GM18868 (cell line): ENCODE measurements around the gene PPFIBP1.
A peak's percentile ranks its signal among the peaks of the same experiment; 100 is the strongest.

Experiments
- ATAC-seq: cut with Tn5 transposase; IDR thresholded peaks from one replicate; pipeline ENCODE4 v1.9.1; 2021; ENCODE audit warnings: mild to moderate bottlenecking, moderate library complexity; ENCODE audit not compliant: unreplicated experiment

Gene PPFIBP1

DNA sequence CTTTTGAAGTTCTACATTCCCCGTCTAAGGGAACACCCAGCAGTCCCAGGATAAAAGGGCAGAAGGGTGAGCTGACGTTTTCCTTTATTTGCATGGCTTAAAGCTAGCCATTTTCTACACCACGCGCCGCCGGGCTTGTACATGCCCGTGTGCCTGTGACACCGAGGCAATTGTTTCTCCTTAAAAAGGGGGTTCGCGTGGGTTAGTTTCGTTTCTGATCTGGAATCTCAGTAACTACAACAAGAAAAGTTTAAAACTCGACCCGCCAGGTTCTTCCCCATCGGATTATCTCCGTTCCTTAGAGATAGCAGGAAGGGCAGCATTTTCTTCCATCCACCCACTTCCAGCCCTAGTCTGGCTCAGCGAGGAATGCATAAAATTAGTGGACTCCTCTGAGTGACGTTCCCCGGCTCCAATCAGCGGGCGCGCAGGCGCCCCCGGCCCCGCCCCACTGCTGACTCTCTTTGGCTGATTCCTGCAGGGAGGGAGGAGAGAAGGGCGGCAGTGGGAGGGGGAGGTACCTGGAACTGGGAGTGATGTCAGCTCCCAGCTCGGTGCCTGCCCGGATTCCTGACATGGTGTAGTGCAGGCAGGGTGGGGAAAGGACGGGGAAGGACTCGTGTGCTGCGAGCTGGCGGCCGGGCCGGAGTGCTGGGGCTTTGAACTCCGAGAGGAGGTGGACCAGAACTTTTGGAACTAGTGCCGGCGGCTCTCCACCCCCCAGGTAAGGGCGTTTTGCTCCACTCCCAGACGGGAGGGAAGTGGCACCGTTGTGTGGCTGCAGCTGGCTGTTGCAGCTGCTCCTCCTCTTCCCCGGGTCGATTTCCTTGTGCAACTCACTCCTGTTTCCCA lies at the start of gene PPFIBP1:
PPFIBP1 (plus strand) TSS at position 565 of the 852 bp plus-strand sequence. CDS start 109,191 bp downstream, outside the sequence.
- peak; percentile 97 for ATAC-seq

DNA sequence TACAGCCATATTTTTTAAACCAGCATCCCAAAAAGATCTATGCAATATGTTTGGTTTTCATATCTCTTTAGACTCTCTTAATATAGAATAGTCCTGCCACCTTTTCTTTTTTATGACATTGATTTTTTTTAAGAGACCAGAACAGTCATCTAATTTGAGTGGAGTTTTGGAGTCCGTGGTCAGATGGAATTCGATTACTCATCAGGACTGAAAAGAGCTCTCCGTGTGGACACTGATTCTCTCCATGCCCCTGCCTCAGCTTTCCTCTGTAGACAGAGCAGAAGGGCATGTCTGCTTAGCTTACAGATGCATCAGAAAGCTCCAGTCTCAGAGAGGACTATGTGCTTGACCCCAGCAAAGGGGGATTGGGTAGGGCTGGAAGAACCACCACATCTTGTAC lies 49.7 kb upstream of the PPFIBP1 start:
- no peak for ATAC-seq

DNA sequence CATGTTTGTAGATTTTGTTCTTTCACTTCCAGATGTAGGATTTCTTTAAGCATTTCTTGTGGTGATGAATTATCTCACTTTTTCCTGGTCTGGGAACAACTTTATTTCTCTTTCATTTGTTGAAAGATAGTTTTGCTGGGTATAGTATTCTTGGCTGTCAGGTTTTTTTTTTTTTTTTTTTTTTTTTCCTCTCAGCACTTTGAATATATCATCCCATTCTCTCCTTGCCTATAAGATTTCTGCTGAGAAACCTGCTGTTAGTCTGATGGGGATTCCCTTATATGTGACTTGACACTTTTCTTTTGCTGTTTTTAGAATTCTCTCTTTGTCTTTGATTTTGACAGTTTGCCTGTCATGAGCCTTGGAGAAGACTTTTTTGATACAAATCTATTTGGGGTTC lies 47.0 kb upstream of the PPFIBP1 start:
- ATAC-seq, result no peak

DNA sequence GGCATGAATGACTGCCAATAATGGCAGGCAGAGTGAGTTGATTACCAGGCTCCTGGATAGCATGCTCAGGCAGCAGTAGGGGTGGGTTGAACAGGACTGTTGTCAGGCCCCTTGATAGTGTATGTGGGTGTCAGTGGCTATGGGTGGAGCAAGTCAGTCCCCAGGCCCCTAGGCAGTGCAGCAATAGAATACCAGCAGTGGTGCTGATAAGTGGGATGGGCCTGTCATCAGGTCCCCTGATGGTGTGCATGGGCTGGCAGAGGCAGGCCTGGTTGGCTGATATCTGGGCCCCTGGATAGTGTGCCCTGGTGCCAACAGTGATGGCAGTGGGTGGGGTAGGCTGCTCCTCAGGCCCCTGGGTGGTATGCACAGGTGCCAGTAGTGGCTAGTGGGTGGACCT lies 45.1 kb upstream of the PPFIBP1 start:
- ATAC-seq, result no peak

DNA sequence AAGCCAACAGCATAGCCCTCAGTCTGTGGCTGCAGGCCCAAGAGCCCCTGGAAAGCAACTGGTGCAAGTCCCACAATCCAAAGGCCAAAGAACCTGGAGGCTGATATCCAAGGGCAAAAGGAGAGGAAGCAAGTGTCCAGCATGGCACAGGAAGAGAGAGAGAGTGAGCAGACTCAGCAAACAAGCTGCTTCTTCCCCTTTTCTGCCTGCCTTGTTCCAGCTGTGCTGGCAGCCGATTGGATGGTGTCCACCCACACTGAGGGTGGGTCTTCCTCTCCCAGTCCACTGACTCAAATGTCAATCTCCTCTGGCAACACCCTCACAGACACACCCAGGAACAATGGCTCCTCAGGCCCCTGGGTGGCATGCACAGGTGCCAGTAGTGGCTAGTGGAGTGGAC lies 44.0 kb upstream of the PPFIBP1 start:
- no peak for ATAC-seq

DNA sequence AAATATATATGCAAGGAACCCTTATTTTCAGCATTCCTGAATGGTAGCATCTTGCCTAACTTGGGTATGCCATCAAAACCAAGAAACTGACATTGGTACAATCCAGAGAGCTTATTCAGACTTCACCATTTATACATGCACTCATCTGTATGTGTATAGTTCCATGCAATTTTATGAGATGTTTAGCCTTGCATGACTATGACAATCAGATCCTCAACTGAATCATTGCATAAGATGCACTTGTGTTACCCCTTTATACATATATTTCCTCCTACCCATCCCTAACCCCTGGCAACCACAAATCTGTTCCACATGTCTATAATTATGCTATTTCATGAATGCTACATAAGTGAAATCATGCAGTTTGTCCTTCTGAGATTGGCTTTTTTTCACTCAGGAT lies 37.0 kb upstream of the PPFIBP1 start:
- no peak for ATAC-seq

DNA sequence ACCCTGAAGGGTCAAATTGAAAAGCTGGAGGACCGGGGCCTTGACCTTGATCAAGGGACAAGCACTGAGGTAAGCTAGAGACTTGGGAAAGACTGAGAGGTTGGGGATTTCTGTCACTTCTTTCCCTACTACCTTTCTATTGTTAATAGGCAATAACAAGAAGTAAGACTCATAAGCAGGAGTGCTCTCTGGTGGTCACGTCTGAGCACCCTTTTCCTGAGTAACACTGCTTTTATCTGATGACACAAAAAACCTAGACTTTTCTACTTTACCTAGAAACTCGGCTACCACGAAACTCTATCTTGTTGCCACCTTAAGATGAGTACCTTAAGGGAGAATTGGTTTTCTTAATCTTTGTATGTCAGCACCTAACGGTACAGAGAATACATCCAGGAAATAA lies 35.5 kb upstream of the PPFIBP1 start:
- ATAC-seq, result no peak

DNA sequence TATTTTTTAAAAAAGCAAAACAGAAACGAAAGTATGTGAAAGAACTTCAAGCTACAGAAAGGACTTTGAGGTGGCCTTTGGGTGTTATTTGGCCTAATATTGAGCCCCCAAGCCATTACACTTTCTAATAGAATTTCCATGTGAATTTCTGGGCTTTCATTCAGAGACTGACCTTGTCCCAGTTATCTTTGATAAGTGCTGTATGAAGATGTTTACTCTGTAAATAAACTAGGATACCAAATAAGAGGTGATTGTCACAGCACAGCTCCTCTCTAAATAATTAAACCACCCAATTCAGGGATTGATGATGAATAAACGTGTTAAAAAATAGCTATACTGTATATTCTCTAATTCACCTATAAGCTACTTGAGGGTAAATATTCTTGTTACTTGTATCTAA lies 32.8 kb upstream of the PPFIBP1 start:
- no peak for ATAC-seq

DNA sequence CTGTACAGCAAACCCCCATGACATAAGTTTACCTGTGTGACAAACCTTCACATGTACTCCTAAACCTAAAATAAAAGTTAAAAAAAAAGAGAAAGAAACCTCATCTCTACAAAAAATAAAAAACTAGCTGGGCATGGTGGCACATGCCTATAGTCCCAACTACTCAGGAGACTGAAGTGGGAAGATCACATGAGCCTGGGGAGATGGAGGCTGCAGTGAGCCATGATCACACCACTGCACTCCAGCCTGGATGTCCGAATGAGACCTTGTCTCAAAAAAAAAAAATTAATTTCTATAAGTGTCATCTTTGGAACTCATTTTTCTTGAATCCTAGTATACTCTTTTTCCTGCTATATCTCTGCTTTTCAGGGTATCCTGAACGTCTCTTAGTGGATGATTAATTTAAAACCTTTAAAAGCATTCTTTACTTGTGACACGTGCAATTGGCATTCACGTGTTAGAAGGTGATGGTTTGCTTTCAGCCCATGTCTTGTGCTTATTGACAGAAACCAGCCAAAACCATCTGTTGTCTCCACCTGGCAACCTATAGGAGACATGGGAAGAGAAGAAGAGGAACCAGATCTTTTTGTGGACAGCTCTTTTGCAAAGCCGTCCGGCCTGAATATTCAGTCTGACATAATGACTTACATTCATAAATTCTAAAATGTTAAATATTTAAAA lies 30.6 kb upstream of the PPFIBP1 start:
- no peak for ATAC-seq

DNA sequence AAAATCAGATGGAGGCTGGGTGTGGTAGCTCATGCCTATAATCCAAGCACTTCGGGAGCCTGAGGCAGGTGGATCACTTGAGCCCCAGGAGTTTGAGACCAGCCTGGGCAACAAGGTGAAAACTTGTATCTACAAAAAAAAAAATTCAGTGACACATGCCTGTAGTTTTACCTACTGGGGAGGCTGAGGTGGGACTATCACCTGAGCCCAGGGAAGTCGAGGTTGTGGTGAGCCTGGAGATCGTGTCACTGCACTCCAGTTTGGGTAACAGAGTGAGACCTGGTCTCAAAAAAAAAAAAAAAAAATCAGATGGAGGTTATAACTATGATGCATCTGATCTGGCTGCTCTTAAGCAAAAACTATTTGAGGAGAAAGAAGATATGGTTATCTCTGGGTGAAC lies 26.6 kb upstream of the PPFIBP1 start:
- ATAC-seq, result no peak

DNA sequence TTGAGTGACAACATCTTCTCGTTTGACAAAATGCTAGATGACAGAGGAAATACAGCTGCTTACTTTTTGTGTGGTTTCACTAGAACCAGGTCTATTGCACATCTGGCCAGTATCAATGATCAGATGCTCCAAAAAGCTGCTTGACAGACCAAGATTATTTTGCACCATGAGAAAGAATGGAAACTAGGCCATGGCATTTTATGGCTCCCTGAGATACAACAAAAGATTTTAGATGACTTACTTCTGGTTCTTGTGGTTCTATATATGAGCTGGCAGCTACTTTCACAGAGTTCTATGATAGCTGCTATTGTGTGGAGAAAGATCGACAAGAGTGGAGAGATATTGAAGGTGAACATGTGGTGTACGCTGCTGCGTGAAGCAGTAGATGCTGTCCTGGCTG lies 25.9 kb upstream of the PPFIBP1 start:
- ATAC-seq, result peak; percentile 99

DNA sequence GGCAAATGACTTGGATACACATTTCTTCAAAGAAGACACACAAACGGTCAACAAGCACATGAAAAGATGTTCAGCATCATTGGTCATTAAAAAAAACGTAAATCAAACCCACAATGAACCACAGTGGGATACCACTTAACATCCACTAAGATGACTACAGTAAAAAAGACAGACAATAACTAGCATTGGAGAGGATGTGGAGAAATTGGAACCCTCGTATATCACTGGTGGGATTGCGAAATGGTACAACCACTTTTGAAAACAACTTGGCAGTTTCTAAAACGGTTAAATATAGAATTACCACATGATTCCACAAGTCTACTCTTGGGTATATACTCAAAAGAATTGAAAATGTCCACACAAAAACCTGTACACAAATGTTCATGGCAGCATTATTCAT lies 25.2 kb upstream of the PPFIBP1 start:
- ATAC-seq, result no peak

DNA sequence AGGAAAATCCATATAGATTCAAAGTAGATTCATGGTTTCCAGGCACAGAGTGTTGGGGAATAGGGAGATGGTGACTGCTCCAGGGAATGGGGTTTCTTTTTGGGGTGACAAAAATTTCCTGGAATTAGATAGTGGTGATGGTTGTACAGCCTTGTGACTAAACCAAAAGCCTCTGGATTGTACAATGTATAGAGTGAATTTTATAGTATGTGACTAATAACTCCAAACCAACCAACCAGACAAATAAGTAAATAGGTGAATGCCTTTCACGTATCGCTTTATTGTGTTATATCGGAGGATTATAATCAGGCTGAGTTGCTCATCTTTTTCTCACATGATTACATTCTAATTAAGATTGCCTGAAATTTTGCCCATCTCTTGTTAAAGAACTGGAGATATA lies 24.6 kb upstream of the PPFIBP1 start:
- no peak for ATAC-seq

DNA sequence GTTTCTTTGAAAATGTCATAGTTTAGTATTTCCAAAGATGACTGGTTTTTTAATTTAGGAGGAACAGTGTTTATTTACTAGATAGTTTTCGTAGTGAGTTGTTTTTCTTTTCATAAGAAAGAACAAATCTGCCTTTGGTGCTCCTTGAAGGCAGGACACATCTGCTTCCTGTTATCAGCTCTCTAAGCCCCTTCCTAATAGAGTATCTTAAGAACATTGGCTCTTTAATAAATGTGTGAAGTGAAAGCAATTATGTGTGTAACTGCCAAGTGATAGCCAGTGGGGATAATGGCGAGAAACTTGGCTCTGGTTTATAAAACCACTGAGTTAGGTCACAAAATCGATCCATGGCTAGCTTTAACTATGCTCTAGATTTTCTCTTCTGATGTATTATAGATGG lies 23.5 kb upstream of the PPFIBP1 start:
- ATAC-seq, result no peak

DNA sequence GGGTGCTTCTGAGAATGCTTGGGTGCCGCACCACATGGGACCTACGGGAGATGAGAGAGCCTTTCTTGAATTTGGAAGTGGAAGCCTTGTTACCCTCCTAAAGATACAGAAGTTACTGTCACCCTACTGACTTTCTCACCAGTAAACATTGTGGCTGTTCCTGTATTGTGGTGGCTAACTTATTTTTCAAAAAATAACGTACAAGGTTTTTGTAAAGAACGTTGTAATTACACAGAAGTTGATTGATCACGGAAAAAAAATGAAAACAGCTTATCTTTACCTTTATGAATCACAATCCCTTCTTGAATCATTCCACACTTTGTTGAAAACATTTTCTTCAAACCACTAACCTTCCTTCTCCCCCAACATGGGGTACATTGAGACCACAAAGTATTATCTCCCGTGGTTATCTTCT lies 22.0 kb upstream of the PPFIBP1 start:
- no peak for ATAC-seq

DNA sequence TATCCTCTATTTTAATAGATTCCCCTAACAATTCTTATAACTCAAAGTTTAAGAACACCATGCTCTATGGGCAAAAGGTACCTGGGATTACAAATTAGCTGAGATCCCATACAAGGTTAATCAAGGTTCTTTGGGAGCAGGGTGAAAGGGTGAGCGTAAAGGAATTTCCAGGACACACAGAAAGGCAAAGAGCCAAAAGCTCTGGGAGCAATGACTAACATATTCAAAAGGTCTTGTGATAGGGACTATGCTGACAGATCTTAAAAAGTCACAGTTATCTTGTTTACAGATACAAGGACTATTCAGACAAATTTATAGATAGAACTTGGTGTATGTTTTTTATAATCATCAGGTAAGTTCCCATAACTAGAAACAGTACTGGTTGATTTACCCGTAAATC lies 19.5 kb upstream of the PPFIBP1 start:
- ATAC-seq, result no peak

DNA sequence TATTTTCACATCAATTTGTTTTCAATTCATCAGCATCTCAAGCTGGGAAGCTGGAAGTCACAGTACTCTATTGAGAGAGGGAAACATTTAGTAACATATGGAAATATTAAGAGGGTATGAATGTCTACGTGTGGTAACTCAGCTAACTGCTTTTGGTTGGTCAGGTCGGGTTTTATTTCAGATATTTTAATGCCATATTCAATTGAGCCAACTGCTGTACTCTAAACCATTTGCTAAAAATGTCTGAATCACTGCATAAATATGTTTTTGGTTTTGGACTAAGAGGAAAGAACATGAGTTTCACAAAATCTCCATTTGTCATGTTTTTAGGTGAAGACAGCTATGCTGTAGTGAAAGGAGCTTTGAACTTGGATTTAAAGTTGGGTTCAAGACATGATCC lies 18.9 kb upstream of the PPFIBP1 start:
- ATAC-seq, result no peak

DNA sequence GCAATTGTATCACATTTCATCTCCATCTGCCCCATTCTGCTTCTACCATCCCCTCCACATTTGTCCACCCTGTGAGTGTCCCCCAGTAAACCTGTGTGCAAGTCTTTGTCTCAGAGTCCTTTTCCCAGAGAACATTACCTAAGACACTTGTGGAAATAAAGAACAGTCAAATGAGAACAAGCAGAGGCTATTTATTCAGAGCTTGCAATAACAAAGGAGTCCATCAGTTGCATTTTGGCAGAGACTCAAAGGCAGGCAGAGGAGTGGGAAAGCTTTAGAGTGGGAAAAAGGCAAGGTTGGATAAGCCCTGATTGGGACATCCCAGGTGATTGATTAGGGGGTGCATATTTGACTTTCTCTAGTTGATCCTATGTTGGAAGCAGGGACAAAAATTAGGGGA lies 18.2 kb upstream of the PPFIBP1 start:
- no peak for ATAC-seq

DNA sequence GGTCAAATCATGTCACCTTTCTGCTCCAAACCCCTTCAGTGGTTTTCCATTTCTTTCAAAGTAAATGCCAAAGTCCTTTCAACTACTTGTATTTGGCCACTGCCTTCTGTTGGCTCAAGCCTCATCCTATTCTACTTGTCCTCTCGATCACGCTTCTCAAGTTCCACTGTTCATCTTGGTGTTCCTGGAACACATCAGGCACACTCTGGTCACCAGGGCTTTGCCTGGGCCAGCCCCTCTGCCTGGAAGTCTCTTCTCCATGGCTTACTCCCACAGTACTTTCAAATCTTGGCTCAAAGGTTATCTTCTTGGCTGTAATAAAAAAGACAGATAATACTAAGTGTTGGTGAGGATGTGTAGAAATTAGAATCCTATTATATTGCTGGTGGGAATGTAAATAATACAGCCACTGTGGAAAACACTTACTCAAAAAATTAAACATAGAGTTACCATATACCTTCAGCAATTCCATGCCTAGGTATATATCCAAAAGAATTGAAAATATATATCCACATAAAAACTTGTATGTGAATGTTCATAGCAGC lies 17.3 kb upstream of the PPFIBP1 start:
- no peak for ATAC-seq

DNA sequence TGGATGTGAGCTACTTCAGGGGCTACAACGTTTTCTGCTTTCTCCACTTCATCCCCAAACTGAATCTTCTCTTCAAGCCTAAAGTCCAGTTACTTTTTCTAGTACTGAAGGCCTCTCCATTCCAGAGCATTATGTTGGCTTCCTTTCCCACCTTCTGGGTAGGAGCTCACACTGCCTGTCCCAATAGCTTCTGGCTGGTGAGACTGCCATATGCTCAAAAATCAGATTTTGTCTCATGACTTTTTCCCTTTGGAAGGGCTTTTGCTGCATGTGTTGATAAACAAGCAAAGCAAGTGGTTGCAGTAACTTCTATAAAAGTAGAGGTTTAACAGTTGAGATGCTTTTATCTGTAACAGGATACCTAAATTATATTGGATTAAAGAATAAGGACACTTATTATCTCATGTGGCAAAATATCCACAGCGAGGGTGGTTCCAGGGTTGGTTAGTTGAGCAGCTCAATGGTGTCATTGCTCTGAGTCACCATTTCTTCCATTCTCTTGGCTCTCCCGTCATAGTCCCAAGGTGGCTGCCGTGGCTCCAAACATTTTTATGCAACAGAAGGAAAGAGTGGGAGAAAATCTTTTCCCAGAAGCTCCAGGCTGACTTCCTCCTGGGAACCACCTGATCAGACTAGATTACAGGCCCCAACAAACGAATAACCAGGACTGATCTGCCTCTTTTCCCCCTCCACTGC lies 15.1 kb upstream of the PPFIBP1 start:
- no peak for ATAC-seq

DNA sequence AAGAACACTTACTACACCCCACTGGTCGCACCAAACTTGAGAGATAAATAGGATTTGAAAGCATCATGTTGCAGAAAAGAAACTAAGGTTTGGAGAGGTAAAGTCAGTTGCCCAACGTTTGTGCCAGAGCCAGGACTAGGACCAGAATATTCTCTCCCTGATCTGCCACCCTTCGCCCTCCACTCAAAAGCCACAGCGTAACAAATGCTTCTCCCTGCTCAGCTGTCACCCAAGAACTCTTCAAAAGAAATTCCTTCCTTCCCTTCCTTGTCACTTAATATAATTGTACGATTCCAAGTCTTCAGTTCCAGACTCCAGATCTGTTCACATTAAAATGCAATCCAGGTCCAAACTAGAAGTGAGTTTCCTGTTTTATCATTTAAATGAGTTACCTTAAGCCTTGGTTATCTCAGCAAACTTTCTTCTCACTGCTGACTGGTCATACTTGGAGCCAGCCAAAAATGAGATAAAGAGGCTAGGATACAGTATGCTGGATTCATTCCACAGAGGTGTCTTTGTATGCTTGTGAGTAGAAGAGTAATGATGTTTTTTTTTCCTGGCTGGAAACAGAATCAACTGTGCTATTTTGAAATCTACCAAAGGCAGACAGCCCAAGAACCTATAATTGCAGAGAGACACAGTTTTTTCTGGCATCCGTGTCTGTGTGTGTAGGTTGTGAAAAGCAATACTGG lies 12.8 kb upstream of the PPFIBP1 start:
- ATAC-seq, result no peak
